ENCODE measurements around the gene OTULINL.

OTULINL gene

DNA sequence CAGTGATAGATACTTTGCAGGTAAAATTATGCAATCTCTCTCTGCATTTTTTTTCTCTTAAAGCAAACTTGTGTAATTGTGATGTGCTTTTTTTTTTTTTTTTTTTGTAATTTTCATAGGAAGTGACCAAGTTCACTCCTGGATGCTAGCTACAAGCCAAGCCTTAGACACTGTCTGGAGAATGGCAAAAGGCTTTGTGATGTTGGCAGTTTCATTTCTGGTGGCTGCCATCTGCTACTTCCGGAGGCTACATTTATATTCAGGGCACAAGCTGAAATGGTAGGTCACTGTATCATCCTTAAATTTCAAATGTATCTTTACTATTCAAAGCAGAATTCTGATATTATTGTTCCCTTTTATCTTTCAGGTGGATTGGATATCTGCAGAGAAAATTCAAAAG is 19.3 kb downstream of the OTULINL start:
- DNase-seq (ENCODE audit: low spot score) = no peak

GRCh38 chr5:14603141-14603540 is 21.5 kb downstream of the OTULINL start:
- DNase-seq (ENCODE audit: low spot score) = no peak

DNA sequence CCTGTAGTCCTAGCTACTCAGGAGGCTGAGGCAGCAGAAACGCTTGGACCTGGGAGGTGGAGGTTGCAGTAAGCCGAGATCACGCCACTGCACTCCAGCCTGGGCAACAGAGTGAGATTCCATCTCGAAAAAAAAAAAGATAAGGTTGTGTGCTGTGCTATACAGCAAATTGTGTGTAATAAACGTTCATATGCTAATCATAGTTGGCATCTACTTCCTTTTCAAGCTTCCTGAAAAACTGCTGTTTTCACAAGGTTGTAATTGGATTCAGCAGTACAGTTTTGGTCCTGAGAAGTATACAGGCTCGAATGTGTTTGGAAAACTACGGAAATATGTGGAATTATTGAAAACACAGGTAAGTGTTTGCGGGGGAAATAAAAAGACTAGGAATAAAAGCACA is 25.5 kb downstream of the OTULINL start:
- DNase-seq (ENCODE audit: low spot score) = no peak

DNA sequence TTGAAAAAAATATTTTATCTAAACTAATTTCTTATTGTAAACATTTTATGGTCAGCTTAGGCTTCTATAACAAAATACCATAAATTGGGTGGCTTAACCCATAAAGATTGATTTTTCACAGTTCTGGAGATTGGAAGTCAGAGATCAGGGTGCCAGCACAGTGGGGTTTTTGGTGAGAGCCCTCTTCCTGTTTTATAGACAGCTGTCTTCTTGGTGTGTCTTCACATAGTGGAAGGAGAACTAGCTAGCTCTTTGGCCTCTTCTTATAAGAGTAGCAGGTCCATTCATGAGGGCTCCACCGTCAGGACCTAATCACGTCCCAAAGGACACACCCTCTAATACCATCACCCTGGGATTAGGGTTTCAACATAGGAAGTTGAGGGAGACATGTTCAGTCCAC is 26.6 kb downstream of the OTULINL start:
- DNase-seq (ENCODE audit: low spot score) = no peak

DNA sequence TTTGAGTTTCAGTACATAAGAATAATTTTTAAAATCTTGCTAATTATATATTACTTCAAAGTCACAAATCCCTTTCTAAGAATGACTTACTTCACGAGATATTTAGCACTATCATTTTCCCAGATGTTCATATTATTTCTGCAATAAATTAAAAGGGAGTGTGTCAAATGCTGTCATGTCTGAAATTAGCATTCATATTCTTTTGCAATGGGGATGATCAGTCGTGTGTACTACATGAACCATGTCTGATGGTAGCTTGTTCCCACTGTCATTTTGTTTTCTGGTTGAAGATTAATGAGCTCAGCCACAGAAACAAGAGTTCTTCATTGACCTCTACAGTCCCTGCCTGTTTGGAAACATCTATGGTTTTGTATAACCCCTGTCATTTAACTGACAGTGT is 30.1 kb downstream of the OTULINL start:
- DNase-seq (ENCODE audit: low spot score) = no peak

DNA sequence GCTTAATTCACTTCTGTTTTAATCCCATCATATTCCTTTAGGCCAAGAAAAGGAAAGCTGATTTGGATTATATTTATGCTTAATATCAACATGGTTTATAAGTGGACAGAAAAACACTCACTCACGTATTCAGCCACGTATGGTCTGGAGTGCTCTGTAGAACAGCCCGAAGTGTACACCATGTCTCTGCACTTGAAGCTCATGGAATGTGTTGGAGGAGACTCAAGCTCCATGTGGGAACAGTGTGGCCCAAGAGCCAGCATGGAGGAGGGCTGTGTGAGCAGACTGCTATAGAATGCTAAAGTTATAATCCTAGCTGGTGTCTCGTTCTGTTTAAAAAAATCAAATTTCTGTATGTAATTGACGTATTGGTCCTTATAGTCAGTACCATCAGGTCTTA is 32.9 kb downstream of the OTULINL start:
- DNase-seq (ENCODE audit: low spot score) = no peak

DNA sequence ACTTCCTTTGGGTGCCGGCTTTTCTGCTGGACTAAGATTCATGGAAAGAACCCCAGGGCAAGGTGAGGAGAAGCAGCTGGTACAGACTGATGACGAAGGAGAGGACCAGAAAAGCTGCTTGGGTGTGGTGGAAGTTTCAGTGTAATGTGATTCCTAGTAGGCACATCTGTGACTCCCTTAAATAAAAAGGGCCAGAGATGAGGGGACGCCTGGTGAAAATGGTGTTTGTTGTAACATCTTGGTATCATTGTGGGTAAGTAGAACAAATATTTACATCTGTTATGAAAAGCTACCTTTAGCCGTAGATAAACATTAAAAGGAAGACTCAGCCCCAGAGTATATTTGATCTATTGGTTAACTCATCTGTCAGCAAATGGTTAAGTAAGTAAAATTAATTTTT is 33.8 kb downstream of the OTULINL start:
- DNase-seq (ENCODE audit: low spot score) = no peak

DNA sequence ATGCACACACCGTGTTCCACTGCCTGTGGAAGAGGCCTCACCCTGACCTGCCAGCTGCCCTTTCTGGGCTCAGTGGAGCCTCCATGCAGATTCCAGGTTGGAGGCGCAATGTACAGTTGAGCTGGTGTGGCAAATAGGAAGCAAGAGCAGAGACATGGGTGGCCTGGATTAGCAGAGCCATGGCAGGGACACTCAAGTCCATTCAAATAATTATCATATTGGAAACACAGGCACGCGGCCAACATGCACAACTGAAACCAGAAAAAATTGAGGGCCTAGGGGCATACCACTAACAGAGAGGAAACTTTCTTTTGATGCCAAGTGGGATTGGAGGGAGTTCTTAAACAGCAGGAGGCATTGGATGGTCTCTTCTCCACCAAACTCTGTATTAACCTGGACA is 35.8 kb downstream of the OTULINL start:
- DNase-seq (ENCODE audit: low spot score) = no peak

DNA sequence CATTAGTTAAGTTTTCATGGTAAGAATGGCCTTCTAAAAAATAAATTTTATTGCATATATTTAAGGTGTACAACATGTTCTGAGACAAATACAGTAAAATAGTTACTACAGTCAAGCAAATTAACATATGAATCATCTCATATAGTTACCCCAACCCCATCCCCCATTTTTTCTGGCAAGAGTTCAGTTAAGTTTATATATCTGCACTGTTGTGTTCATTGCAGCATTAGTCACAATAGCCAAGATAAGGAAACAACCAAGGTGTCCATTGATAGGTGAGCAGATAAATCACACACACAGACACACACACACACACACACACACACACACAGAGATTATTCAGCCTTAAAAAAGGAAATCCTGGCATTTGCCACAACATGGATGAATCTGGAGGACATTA is 45.7 kb downstream of the OTULINL start:
- no peak for DNase-seq (ENCODE audit: low spot score)

- DNase-seq (ENCODE audit: low spot score) = peak; percentile 60
Measured at GRCh38 chr5:14628346-14628745, 46.8 kb downstream of the OTULINL start.

- DNase-seq (ENCODE audit: low spot score) = no peak
Measured at GRCh38 chr5:14630671-14631070, 49.1 kb downstream of the OTULINL start.

DNA sequence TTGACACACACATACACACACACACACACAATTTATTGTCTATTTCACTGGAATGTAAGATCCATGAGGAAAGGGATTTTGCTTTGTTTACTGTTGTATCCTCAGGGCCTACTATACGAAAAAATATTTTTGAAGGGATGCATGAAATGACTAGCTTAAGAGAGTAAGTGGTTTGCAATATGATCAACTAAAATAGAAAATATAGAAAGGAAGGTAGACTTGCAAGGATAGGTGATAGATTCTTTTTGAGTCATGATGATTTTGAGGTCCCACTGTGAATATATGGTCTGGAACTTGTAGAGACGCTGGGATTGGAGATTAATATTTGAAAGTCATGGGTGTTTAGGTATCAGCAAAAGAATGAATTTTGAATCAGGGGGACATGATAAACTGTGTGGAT is 54.1 kb downstream of the OTULINL start:
- DNase-seq (ENCODE audit: low spot score) = no peak

GRCh38 chr5:14640765-14641164 is 59.2 kb downstream of the OTULINL start:
- DNase-seq (ENCODE audit: low spot score) = no peak

DNA sequence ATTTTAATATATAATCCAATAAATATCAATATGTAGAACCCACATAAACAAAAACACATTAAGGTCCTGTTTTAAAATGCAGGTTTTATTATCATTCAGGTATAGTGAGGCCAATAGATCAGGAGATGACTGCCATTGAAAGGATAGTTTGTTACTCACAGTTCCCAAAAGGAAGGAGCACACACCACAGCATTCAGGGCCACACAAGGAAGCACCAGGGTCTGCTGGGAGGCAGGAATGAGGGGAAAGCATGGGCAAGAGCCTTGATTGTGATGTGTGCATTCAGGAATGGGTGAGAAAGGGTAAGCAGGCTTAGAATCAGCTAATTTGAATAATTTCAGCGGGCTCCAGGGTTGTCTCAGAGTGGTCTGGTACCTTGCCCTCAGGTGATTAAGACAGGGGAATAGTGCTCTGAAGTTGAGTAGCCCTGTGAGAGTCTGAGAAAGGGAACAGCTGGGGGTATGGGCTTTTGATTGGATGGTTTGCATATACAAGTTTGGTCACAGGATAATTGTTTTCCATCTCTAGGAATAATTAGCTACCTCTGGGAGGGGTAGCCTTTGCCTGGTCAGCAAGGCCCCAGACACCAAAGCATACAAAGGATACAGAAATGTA is 63.1 kb downstream of the OTULINL start:
- no peak for DNase-seq (ENCODE audit: low spot score)

GRCh38 chr5:14650052-14650451 is 68.5 kb downstream of the OTULINL start:
- no peak for DNase-seq (ENCODE audit: low spot score)

DNA sequence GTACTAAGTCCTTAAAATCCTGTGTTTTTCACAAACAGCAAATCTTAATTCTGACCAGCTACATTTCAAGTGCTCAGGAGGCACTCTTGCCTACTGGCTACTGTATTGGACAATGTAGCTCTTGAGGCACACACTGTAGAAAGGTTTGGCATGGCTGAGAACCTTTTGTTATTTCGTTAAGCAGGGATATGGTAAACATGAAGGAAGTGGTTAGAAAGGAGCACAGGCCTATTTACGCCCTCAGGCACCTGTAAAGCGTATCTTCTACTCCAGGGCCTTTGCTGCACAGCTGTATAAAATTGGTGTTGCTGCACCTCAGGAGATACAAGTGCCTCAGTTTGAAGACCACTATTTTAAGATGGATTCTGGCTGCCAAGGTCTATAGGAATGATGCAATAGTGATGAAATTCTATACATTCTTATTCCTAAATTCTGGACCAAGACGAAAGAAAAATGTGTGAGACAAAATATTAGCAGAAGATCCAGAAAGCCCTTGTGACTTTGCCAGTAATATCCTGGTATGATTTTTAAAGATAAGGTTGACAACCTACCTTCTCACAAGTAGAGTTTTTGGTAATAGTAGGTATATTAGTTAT is 73.7 kb downstream of the OTULINL start:
- no peak for DNase-seq (ENCODE audit: low spot score)

DNA sequence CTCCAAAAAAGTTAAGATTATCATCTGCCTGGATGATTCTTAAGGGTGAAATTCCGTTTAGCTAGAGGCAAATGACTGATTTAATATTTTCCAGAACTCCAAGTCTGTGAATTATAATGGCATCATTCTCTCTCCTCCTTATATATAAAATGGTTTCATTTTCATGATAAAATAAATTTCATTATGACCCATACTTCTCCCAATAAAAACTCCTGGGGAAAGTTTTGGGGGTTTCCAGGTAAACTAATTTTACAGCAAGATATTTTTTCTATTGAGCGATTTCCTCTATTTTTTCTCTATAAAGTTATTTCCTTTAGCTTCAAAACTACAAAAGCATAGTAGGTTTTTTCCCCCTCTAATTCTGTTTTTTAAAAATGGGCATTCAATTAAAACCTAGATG is 75.3 kb downstream of the OTULINL start:
- DNase-seq (ENCODE audit: low spot score) = no peak

DNA sequence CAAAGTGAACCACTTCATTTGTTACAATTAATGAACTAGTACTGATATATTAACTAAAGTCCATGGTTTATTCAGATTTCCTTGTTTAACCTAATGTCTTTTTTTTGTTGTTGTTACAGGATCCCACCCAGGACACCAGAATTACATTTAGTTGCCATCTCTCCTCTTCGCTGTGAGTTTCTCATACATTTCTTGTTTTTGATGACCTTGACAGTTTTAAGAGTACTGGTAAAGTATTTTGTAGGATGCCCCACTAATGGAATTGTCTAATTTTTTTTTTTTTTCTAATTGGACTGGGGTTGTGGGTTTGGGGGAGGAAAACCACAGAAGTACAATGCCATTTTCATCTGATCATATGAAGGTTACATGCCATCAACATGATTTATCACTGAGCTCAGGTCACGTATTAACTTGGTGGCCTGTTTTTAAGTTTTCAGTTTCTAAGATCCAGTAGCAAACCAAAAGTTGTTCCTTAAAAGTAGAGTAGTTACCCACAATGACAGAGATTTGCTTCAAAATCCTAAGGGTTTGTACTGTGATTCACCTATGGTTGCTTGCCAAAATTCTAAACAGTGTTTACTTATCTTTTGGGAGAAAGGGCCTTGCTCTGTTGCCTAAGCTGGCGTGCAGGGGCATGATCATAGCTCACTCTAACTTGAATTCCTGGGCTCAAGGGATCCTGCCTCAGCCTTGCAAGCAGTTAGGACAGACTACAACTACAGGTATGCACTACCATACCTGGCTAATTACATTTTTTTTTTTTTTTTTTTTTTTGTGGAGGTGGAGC is 78.4 kb downstream of the OTULINL start:
- peak; percentile 35 for DNase-seq (ENCODE audit: low spot score)

DNA sequence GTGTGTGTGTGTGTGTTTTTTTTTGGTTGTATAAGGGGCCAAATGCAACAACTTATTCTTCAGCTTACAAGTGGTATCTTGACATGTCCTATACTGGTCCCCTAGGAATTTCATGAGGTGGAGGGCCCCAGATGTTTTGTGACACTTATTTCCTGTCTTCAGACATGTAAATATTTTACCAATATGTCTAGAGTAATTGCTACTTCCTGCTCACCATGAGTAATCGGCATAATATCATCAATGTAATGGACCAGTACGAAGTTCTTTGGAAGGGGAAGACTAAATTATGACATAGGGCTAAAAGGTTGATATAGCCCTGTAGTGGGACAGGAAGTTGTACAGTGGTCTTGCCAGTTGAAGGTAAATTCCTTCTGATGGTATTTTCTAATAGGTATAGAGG is 79.2 kb downstream of the OTULINL start:
- DNase-seq (ENCODE audit: low spot score) = no peak

All from AG08395 (cell line).